Gastroesophageal sphincter (tissue), 4 donors: Measurements from ENCODE around the gene PRR19. TPM values are rescaled to one million over a fixed set of nuclear protein-coding genes. Genes with fewer than 3 reads are reported as not detected.

Experiments
- ATAC-seq: fragments of 150-250 bp; one replicate; pipeline ENCODE4 v1.9.1; 2016; ENCODE audit warnings: mild to moderate bottlenecking, moderate library complexity
- H3K27ac ChIP-seq, 4 donors: fragments of 200-600 bp; sonication (generic) in 3 of 4; 1 replicate in 3 of 4; 2 replicates in 1 of 4; pipeline ENCODE4 v1.5.1; 2016 to 2019
- H3K27me3 ChIP-seq: fragments of 200-600 bp; sonication (generic); one replicate; pipeline ENCODE4 v1.5.1; 2019
- H3K36me3 ChIP-seq, 2 donors: fragments of 200-600 bp; sonication (generic); one replicate each; pipeline ENCODE4 v1.5.1; 2019; ENCODE audit warnings: control low read depth in 1 of 2
- H3K4me1 ChIP-seq, 3 donors: fragments of 200-600 bp; sonication (generic); 1 replicate in 2 of 3; 2 replicates in 1 of 3; pipeline ENCODE4 v1.5.1; 2016 to 2019; ENCODE audit warnings: control low read depth in 2 of 3
- H3K4me3 ChIP-seq, 2 donors: fragments of 200-600 bp; sonication (generic); one replicate each; pipeline ENCODE4 v1.5.1; 2019; ENCODE audit warnings: mild to moderate bottlenecking in 1 of 2, moderate library complexity in 1 of 2
- H3K9me3 ChIP-seq, 3 donors: fragments of 200-600 bp; sonication (generic); one replicate each; pipeline ENCODE4 v1.5.1; 2017 to 2019; ENCODE audit warnings: control low read depth in 2 of 3
- CTCF ChIP-seq, 4 experiments: fragments of 200-600 bp in 2 of 4; fragments of 450-650 bp in 2 of 4; sonication (generic) in 1 of 4; IDR thresholded peaks; one replicate each; pipeline ENCODE4 v1.5.1; 2017 to 2019; ENCODE audit warnings: antibody characterized with exemption in 4 of 4, mild to moderate bottlenecking in 2 of 4, moderate library complexity in 2 of 4
- EP300 ChIP-seq: sonication (generic); formaldehyde crosslinking; IDR thresholded peaks from one replicate; pipeline ENCODE4 v1.6.1; 2017; ENCODE audit warnings: antibody characterized with exemption, mild to moderate bottlenecking
- POLR2A ChIP-seq, 2 donors: fragments of 450-650 bp; IDR thresholded peaks; one replicate each; pipeline ENCODE4 v1.6.1; 2017; ENCODE audit warnings: antibody characterized with exemption in 2 of 2, mild to moderate bottlenecking in 2 of 2, moderate library complexity in 1 of 2
- POLR2AphosphoS5 ChIP-seq: sonication (generic); formaldehyde crosslinking; IDR thresholded peaks from one replicate; pipeline ENCODE4 v1.6.1; 2017; ENCODE audit warnings: antibody characterized with exemption
- WGBS, 2 donors: methylation state at CpG; one replicate each; pipeline ENCODE4 v1.1.5; 2018; ENCODE audit warnings: low coverage in 1 of 2; 5-methylcytosine and 5-hydroxymethylcytosine counted together
- total RNA-seq, 4 donors: library from RNA; depleted of rRNA; stranded (reverse); fragments of >200 nt; gene quantifications; one replicate each; pipeline ENCODE4 v1.1.0, GENCODE V29; 2016

PRR19 gene
- total RNA-seq, 4 donors from 2014 or later = 0.93 TPM; not detected in 3

DNA sequence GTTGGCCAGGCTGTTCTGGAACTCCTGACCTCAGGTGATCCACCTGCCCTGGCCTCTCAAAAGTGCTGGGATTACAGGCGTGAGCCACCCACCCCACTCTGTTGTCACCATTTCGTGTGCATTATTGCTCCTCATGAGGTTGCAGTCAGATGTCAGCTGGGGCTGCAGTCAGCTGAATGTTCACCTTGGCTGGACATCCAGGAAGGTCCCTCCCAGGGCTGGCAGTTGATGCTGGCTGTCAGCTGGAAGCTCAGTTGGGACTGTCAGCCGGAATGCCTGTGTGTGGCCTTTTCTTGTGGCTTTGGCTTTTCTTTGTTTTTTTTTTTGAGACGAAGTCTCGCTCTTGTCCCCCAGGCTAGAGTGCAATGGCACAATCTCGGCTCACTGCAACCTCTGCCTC lies 30.1 kb downstream of the PRR19 start:
- no peak overlapping the region for H3K27ac ChIP-seq
- H3K36me3 ChIP-seq = peaks cover 0 to 44% of the 10 kb centered on the region in 2 donors
- H3K4me1 ChIP-seq = peaks cover 0 to 40% (median 12%) of the 10 kb centered on the region in 3 donors
- H3K4me3 ChIP-seq = no peak overlapping the region
- no peaks in the 10 kb centered on the region for H3K9me3 ChIP-seq
- H3K27me3 ChIP-seq = no peaks in the 10 kb centered on the region
- WGBS, 2 donors = 90% methylated on average over 3 of the region's 6 CpGs; no CpG with 5 or more reads in 1 of the 2 donors
- no peak for ATAC-seq
- TF ChIP-seq CTCF (IDR thresholded peaks at IDR 0.05) (no peak), POLR2A (IDR thresholded peaks at IDR 0.05) (no peak), POLR2AphosphoS5 (no peak), EP300 (no peak)

DNA sequence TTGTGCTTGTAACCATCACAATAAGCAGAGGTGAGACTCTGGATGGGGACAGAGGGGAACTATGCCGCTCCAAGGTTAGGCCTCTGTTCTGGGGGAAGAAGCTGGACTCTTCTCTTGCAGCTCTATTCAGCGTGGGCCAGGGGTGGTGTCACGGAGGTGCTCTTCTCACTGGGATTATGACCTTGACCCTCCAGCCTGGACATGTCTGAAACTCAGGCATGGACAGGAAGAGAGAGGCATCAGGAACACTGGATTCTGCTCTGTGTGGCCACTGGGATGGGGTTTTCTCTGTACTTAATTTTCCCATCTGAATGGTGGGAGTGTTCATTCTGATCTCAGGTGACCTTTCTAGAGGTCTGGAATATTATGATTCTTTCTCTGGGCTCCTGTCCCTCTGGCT lies 31.1 kb downstream of the PRR19 start:
- TF ChIP-seq POLR2A (IDR thresholded peaks at IDR 0.05) (no peak), CTCF (IDR thresholded peaks at IDR 0.05) (no peak), EP300 (no peak), POLR2AphosphoS5 (no peak)
- Histone ChIP-seq H3K4me1 (peaks cover 0 to 30% (median 2%) of the 10 kb centered on the region in 3 donors), H3K36me3 (peaks cover 0 to 54% of the 10 kb centered on the region in 2 donors), H3K4me3 (no peak overlapping the region), H3K9me3 (no peaks in the 10 kb centered on the region), H3K27me3 (no peaks in the 10 kb centered on the region), H3K27ac (no peak overlapping the region)
- 80% methylated on average over 2 of the region's 3 CpGs; no CpG with 5 or more reads in 1 of the 2 donors for WGBS, 2 donors
- ATAC-seq = no peak

- no peak for ATAC-seq
Observed at GRCh38 chr19:42333975-42334696, 32.2 kb downstream of the PRR19 start.

GRCh38 chr19:42334697-42335373 lies 32.9 kb downstream of the PRR19 start:
- no peaks in the 10 kb centered on the region for H3K9me3 ChIP-seq
- WGBS, 2 donors = 83 to 87% methylated on average over 4 to 9 of the region's 13 CpGs
- no peak for ATAC-seq
- TF ChIP-seq POLR2A (IDR thresholded peaks at IDR 0.05) (no peak), EP300 (no peak), POLR2AphosphoS5 (no peak)
- H3K36me3 ChIP-seq = peaks cover 0 to 67% of the 10 kb centered on the region in 2 donors
- H3K27me3 ChIP-seq = no peaks in the 10 kb centered on the region
- H3K4me1 ChIP-seq = peaks cover 0 to 18% (median 0%) of the 10 kb centered on the region in 3 donors
- no peak overlapping the region for H3K27ac ChIP-seq
- H3K4me3 ChIP-seq = no peak overlapping the region

More at GRCh38 chr19:42333975-42334696, 32.2 kb downstream of the PRR19 start:
- TF ChIP-seq EP300 = no peak
- Histone ChIP-seq H3K4me3 (no peak overlapping the region), H3K9me3 (no peaks in the 10 kb centered on the region), H3K4me1 (peaks cover 0 to 22% (median 0%) of the 10 kb centered on the region in 3 donors), H3K27me3 (no peaks in the 10 kb centered on the region), H3K36me3 (peaks cover 0 to 60% of the 10 kb centered on the region in 2 donors), H3K27ac (no peak overlapping the region)
- 80 to 93% methylated on average over 3 to 14 of the region's 21 CpGs for WGBS, 2 donors

GRCh38 chr19:42335374-42335936 lies 33.5 kb downstream of the PRR19 start:
- TF ChIP-seq POLR2AphosphoS5 (no peak), CTCF (IDR thresholded peaks at IDR 0.05) (no peak), POLR2A (IDR thresholded peaks at IDR 0.05) (no peak), EP300 (no peak)
- H3K27ac ChIP-seq = no peak overlapping the region
- H3K4me3 ChIP-seq = no peak overlapping the region
- ATAC-seq = no peak
- H3K4me1 ChIP-seq = peaks cover 0 to 12% (median 0%) of the 10 kb centered on the region in 3 donors
- H3K27me3 ChIP-seq = no peaks in the 10 kb centered on the region
- H3K9me3 ChIP-seq = no peaks in the 10 kb centered on the region
- 85 to 86% methylated on average over 1 to 7 of the region's 7 CpGs for WGBS, 2 donors
- H3K36me3 ChIP-seq = peaks cover 0 to 74% of the 10 kb centered on the region in 2 donors
